ENCODE results near the gene CACNG6. TPM values are rescaled to one million over a fixed set of nuclear protein-coding genes. Genes with fewer than 3 reads are reported as not detected.
A peak's percentile ranks its signal among the peaks of the same experiment; 100 is the strongest.

Gene CACNG6
- total RNA-seq, 1 donor from 2014 or later, result not detected

DNA sequence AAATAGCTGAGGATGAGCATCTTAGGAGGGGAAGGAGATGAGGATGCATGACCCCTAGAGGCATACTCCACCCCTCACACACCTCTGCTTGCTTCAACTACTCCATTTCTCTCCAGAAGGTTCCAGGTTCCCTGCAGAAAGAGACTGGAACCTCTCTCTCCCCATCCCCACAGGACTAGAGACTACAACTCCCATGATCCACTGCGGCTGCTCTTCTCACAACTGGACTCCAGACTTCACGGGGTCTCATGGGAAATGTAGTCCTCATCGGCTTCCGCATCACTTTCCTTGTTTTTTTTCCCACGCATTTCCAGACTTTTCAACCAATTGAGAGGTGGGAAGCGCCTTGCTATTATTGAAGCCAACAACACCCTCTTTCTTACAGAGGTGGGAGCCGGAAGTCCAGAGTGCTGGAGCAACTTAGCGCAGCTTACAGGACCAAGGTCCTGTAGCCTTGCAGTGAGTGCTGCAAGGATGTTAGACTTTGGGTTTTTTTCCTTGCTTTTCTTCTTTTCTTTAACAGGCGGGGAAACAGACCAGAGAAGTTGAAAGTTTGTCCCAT lies 13.9 kb upstream of the CACNG6 start:
- Histone ChIP-seq H3K4me2 (peak overlapping the region; percentile 75), H3K9me3 (ENCODE audit: low read depth) (no peaks in the 10 kb centered on the region), H4K20me1 (ENCODE audit: low read depth) (peaks cover 10% of the 10 kb centered on the region), H3K4me3 (peak overlapping the region; percentile 46), H3K9ac (no peak overlapping the region), H2AFZ (replicated peaks) (peak overlapping the region; percentile 65), H3K27me3 (peaks cover 47% of the 10 kb centered on the region), H3F3A (ENCODE audit: low read depth) (peaks cover 38% of the 10 kb centered on the region), H3K27ac (no peak overlapping the region), H3K4me1 (peaks cover 5% of the 10 kb centered on the region), H3K79me2 (ENCODE audit: low read depth) (no peaks in the 10 kb centered on the region), H3K36me3 (no peaks in the 10 kb centered on the region)
- Mint-ChIP-seq H3K4me1 (peaks cover 18% of the 10 kb centered on the region), H3K36me3 (peaks cover 6% of the 10 kb centered on the region), H3K9me3 (peaks cover 4% of the 10 kb centered on the region), H3K27ac (peak overlapping the region; percentile 53), H3K4me3 (peak overlapping the region; percentile 85), H3K27me3 (ENCODE audit: insufficient read depth, low read depth) (peaks cover 18% of the 10 kb centered on the region)
- TF ChIP-seq, protein P1, sequence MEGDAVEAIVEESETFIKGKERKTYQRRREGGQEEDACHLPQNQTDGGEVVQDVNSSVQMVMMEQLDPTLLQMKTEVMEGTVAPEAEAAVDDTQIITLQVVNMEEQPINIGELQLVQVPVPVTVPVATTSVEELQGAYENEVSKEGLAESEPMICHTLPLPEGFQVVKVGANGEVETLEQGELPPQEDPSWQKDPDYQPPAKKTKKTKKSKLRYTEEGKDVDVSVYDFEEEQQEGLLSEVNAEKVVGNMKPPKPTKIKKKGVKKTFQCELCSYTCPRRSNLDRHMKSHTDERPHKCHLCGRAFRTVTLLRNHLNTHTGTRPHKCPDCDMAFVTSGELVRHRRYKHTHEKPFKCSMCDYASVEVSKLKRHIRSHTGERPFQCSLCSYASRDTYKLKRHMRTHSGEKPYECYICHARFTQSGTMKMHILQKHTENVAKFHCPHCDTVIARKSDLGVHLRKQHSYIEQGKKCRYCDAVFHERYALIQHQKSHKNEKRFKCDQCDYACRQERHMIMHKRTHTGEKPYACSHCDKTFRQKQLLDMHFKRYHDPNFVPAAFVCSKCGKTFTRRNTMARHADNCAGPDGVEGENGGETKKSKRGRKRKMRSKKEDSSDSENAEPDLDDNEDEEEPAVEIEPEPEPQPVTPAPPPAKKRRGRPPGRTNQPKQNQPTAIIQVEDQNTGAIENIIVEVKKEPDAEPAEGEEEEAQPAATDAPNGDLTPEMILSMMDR (IDR thresholded peaks at IDR 0.05), result no peak
- no peak for TF ChIP-seq EZH2phosphoT487 (IDR thresholded peaks at IDR 0.05)
- peak; percentile 95 for DNase-seq (ENCODE audit: low spot score)

DNA sequence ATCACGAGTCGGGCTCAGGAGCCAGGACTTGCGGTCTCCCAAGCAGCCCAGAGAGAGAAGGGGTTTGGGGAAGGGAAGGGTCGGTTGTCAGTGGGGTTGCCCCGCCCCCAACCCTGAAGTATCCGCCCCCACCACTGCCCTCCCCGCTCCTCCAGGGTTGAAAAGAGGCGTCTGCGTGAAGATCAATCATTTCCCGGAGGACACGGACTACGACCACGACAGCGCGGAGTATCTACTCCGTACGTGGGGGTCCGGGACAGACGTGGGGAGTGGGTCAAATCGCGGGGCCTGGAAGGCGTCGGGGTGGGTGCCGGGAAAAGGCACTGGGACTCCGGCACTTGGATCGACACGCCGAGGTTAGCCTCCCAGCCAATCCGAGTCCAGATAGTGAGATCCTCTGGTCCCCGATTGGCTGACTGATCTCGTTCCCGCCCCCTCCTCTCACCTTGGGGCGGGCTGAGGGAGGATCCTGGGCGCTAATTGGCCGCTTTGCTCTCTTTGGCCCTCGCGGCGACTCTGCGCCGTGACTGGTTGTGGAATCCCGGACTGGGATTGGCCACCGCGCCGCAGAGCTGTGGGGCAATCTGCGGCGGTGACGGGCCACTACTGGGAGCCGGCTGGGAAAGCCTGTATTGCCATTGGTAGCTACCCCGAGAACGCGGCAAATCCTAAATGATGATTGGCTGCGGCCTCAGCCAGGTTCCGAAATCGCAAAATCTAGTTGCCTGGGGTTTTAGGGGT lies 13.3 kb upstream of the CACNG6 start:
- H2AFZ ChIP-seq (replicated peaks), result peak overlapping the region; percentile 65
- no peak overlapping the region for H3K9ac ChIP-seq
- peaks cover 7% of the 10 kb centered on the region for H3K36me3 Mint-ChIP-seq

DNA sequence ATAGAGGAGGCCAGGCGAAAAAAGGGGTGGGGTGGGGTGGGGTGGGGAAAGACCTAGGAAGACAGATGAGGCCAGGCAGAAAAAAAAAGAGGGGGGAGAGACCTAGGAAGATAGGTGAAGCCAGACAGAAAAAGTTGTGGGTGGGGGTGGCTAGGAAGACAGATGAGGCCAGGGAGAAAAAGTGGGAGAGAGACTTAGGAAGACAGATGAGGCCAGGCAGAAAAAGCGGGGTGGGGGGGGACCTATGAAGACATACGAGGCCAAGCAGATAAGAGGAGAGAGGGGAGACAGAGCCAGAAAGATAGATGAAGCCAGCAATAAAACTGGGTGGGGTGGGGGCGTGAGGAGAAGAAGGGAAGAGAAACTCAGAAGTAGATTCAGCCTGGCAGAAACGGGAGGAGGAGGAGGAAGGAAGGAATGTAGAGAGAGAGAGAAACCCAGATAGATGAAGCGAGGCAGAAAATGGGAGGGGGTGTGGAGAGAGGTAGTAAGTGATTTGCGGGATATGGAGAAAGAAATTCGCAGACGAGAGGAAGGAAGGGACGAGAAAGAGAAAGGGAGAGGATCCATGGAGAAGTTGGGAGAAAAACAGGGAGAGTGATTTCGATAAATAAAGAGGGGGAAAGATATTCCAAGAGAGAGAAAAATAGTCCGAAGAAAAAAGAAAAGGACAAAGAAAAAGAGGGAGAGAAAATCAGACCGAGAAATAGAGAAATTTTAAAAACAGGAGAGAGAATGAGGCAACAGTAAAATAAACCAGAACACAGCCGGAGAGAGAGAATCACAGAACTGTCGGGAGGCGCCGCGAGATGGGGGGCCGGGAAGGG lies 12.2 kb upstream of the CACNG6 start:
- DNase-seq (ENCODE audit: low spot score), result no peak
- Mint-ChIP-seq H3K4me3 (peak overlapping the region; percentile 85), H3K27me3 (ENCODE audit: insufficient read depth, low read depth) (peaks cover 20% of the 10 kb centered on the region), H3K4me1 (peaks cover 18% of the 10 kb centered on the region), H3K36me3 (peaks cover 8% of the 10 kb centered on the region), H3K9me3 (peaks cover 4% of the 10 kb centered on the region), H3K27ac (peak overlapping the region; percentile 3)
- H3K4me2 ChIP-seq, result peak overlapping the region; percentile 98
- H3F3A ChIP-seq (ENCODE audit: low read depth), result peaks cover 38% of the 10 kb centered on the region
- no peak overlapping the region for H3K9ac ChIP-seq
- H3K27ac ChIP-seq, result no peak overlapping the region
- no peak overlapping the region for H2AFZ ChIP-seq (replicated peaks)
- peaks cover 5% of the 10 kb centered on the region for H3K4me1 ChIP-seq
- TF ChIP-seq EZH2 (IDR thresholded peaks at IDR 0.05) (no peak), EZH2phosphoT487 (IDR thresholded peaks at IDR 0.05) (no peak)
- TF ChIP-seq, protein P1 (IDR thresholded peaks at IDR 0.05), result no peak
- H3K4me3 ChIP-seq, result peak overlapping the region; percentile 68
- no peaks in the 10 kb centered on the region for H3K36me3 ChIP-seq
- no peaks in the 10 kb centered on the region for H3K9me3 ChIP-seq (ENCODE audit: low read depth)
- H3K27me3 ChIP-seq, result peaks cover 64% of the 10 kb centered on the region
- H3K79me2 ChIP-seq (ENCODE audit: low read depth), result no peaks in the 10 kb centered on the region
- peaks cover 15% of the 10 kb centered on the region for H4K20me1 ChIP-seq (ENCODE audit: low read depth)

More for the DNA sequence above, 13.3 kb upstream of the CACNG6 start:
- no peak overlapping the region for H3K27ac ChIP-seq
- H3K4me2 ChIP-seq, result peak overlapping the region; percentile 75
- peak overlapping the region; percentile 68 for H3K4me3 ChIP-seq
- H3K4me1 ChIP-seq, result peaks cover 5% of the 10 kb centered on the region
- Mint-ChIP-seq H3K27me3 (ENCODE audit: insufficient read depth, low read depth) (peaks cover 19% of the 10 kb centered on the region), H3K9me3 (peaks cover 4% of the 10 kb centered on the region), H3K4me1 (peaks cover 18% of the 10 kb centered on the region), H3K4me3 (peak overlapping the region; percentile 85), H3K27ac (peak overlapping the region; percentile 53)
- TF ChIP-seq EZH2phosphoT487 (IDR thresholded peaks at IDR 0.05) (no peak), EZH2 (IDR thresholded peaks at IDR 0.05) (no peak)
- TF ChIP-seq, protein P1 (IDR thresholded peaks at IDR 0.05), result no peak
- peak; percentile 99 for DNase-seq (ENCODE audit: low spot score)
- H4K20me1 ChIP-seq (ENCODE audit: low read depth), result peaks cover 12% of the 10 kb centered on the region
- peaks cover 38% of the 10 kb centered on the region for H3F3A ChIP-seq (ENCODE audit: low read depth)
- H3K9me3 ChIP-seq (ENCODE audit: low read depth), result no peaks in the 10 kb centered on the region
- no peaks in the 10 kb centered on the region for H3K79me2 ChIP-seq (ENCODE audit: low read depth)
- H3K27me3 ChIP-seq, result peaks cover 54% of the 10 kb centered on the region
- H3K36me3 ChIP-seq, result no peaks in the 10 kb centered on the region
